ENCODE data around the gene ATP6V1G1. TPM values are rescaled to one million over a fixed set of nuclear protein-coding genes. Genes with fewer than 3 reads are reported as not detected.

ATP6V1G1 gene
- total RNA-seq, 1 experiment from 2014 or later: 143 TPM

DNA sequence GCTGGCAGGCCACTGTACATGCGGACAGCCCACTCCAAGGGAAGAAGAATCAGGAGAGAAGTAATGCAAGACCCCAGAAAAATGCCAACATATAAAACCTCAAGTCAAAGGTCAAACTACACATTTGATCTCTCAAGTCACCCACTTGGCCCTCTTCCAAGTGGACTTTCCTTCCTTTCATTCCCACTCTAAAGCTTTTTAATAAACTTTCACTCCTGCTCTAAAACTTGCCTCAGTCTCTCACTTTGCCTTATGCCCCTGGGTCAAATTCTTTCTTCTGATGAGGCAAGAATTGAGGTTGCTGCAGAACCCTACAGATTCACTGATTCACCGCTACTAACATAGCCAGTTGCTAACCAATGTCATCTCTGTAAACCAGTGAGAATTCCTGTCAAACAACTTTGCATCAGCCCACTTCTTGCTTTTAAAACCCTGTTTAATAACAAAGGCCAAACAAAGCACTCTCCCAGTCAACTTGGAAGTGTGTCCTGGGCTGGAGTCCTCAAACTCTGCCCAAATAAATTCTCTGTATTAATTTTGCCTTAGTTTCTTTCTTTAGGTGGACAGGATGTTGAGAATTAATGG is 6.9 kb upstream of the ATP6V1G1 start:
- no TSS peak for BruUV-seq (replicated peaks)
- Mint-ChIP-seq H3K4me1 (ENCODE audit: low read depth, unreplicated experiment) (no peaks in the 10 kb centered on the region), H3K4me3 (ENCODE audit: unreplicated experiment) (no peak overlapping the region), H3K9me3 (ENCODE audit: unreplicated experiment) (no peaks in the 10 kb centered on the region), H3K36me3 (ENCODE audit: insufficient read depth, unreplicated experiment) (no peaks in the 10 kb centered on the region), H3K27ac (ENCODE audit: unreplicated experiment) (no peak overlapping the region), H3K27me3 (ENCODE audit: insufficient read depth, unreplicated experiment) (no peaks in the 10 kb centered on the region)
- intact Hi-C loops (cut with micrococcal nuclease; ENCODE audit: unreplicated experiment): no loop called here
- Histone ChIP-seq H3K27me3 (replicated peaks; ENCODE audit: control insufficient read depth, insufficient read depth, low read length) (no peaks in the 10 kb centered on the region), H3K36me3 (ENCODE audit: control insufficient read depth, insufficient read depth, low read length) (no peaks in the 10 kb centered on the region), H3K4me1 (no peaks in the 10 kb centered on the region), H3K9me3 (no peaks in the 10 kb centered on the region), H3K4me3 (ENCODE audit: low read depth, low read length) (no peak overlapping the region)
- no peak for DNase-seq
- POLR2A ChIA-PET: no interaction called here
- TF ChIP-seq, protein P1, sequence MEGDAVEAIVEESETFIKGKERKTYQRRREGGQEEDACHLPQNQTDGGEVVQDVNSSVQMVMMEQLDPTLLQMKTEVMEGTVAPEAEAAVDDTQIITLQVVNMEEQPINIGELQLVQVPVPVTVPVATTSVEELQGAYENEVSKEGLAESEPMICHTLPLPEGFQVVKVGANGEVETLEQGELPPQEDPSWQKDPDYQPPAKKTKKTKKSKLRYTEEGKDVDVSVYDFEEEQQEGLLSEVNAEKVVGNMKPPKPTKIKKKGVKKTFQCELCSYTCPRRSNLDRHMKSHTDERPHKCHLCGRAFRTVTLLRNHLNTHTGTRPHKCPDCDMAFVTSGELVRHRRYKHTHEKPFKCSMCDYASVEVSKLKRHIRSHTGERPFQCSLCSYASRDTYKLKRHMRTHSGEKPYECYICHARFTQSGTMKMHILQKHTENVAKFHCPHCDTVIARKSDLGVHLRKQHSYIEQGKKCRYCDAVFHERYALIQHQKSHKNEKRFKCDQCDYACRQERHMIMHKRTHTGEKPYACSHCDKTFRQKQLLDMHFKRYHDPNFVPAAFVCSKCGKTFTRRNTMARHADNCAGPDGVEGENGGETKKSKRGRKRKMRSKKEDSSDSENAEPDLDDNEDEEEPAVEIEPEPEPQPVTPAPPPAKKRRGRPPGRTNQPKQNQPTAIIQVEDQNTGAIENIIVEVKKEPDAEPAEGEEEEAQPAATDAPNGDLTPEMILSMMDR (IDR thresholded peaks at IDR 0.05; ENCODE audit: insufficient read depth in 1 of 2, low read depth in 1 of 2, low read length in 1 of 2, severe bottlenecking in 1 of 2, unreplicated experiment in 1 of 2): no peak
- CTCF ChIA-PET: no interaction called here

DNA sequence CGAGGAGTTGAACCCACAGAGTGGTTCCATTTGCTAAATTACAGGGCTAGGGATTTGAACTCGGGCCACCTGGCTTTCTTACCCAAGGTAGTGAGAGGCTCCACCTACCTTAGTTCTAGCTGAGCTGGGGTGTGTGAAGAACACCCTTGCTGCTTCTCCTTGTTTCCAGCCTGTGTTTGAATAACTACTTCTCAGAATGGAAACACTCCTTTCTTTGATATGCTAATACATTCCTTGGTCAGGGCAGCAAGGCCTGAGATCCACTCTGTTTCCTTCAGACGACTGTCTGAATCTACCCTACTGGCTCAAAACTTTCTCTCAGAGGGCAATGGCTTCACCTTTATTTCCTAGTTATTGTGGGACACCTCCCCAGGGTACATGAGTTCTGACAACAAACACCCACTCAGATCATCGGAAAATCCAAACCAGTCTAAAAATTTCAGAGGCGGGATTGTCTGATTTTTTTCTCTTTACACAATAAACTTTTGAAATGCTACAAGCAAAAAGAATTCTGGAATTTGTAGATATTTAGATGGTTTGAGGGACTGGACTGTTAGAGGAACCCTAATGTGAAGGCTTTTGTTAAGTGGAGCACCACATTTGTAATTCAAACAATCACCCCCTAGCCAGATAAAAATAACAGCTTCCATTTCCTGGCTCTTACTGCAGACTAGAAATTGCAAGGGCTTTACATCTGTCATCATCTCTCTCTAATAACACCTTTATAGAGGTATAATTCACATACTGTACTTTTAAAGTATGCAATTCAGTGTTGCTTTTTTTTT is 4.0 kb upstream of the ATP6V1G1 start:
- Histone ChIP-seq H3K4me1 (no peaks in the 10 kb centered on the region; the same call in 1 of the 2 replicates), H3K27me3 (replicated peaks; ENCODE audit: control insufficient read depth, insufficient read depth, low read length) (no peaks in the 10 kb centered on the region), H3K9me3 (no peaks in the 10 kb centered on the region), H3K4me3 (ENCODE audit: low read depth, low read length) (no peak overlapping the region), H3K36me3 (ENCODE audit: control insufficient read depth, insufficient read depth, low read length) (0 out of 2 replicates have a peak, but pooled peaks cover 1% of the 10 kb centered on the region)
- H3K4me3 Mint-ChIP-seq (ENCODE audit: unreplicated experiment): no peak overlapping the region
- no TSS peak for BruUV-seq (replicated peaks)
- ChIA-PET POLR2A (no interaction called here), CTCF (no interaction called here)
- H3K36me3 Mint-ChIP-seq (ENCODE audit: insufficient read depth, unreplicated experiment): peaks cover 16% of the 10 kb centered on the region
- TF ChIP-seq, protein P1 (IDR thresholded peaks at IDR 0.05; ENCODE audit: insufficient read depth in 1 of 2, low read depth in 1 of 2, low read length in 1 of 2, severe bottlenecking in 1 of 2, unreplicated experiment in 1 of 2): no peak
- H3K9me3 Mint-ChIP-seq (ENCODE audit: unreplicated experiment): no peaks in the 10 kb centered on the region
- intact Hi-C loops (cut with micrococcal nuclease; ENCODE audit: unreplicated experiment): no loop called here
- no peaks in the 10 kb centered on the region for H3K27me3 Mint-ChIP-seq (ENCODE audit: insufficient read depth, unreplicated experiment)
- DNase-seq: no peak
- H3K4me1 Mint-ChIP-seq (ENCODE audit: low read depth, unreplicated experiment): peaks cover 9% of the 10 kb centered on the region
- H3K27ac Mint-ChIP-seq (ENCODE audit: unreplicated experiment): no peak overlapping the region

DNA sequence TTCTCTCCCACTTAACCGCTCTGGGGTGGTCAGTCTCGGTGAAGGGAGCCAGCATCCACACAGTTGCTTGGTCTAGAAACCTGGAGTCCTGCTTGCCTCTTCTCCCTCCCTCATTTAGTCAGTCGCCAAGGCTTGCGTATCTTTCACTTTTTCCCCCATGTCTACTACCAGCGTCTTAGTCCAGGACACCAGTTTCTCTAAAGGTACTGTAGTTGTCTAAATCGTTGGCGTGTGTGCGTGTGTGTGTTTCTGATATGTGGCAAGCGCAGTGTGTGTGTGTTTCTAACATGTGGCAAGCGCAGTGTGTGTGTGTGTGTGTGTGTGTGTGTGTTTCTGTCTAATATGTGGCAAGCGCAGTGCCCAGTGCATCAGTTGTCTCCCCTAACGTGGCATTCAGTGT is 641 bp downstream of the ATP6V1G1 start:
- intact Hi-C loops (cut with micrococcal nuclease; ENCODE audit: unreplicated experiment): loop anchor here (5.0 kb wide), 1 partner anchor 191 kb away; no protein-coding TSS in a partner anchor
- DNase-seq: no peak
- CTCF ChIA-PET: interaction anchor here (0.6 to 2.1 kb wide), 4 partner anchors 11 to 1201 kb away, joined by 3 to 13 read pairs (median 7); no protein-coding TSS in a partner anchor

More for the DNA sequence above, 641 bp downstream of the ATP6V1G1 start:
- Histone ChIP-seq H3K4me1 (peaks cover 17% of the 10 kb centered on the region), H3K36me3 (ENCODE audit: control insufficient read depth, insufficient read depth, low read length) (0 out of 2 replicates have a peak, but pooled peaks cover 1% of the 10 kb centered on the region), H3K4me3 (ENCODE audit: low read depth, low read length) (peak overlapping the region; percentile 96), H3K27me3 (replicated peaks; ENCODE audit: control insufficient read depth, insufficient read depth, low read length) (no peaks in the 10 kb centered on the region), H3K9me3 (no peaks in the 10 kb centered on the region)
- no TSS peak for BruUV-seq (replicated peaks)
- peak overlapping the region; percentile 93 for H3K4me3 Mint-ChIP-seq (ENCODE audit: unreplicated experiment)
- H3K27ac Mint-ChIP-seq (ENCODE audit: unreplicated experiment): peak overlapping the region; percentile 97
- TF ChIP-seq, protein P1 (IDR thresholded peaks at IDR 0.05; ENCODE audit: insufficient read depth in 1 of 2, low read depth in 1 of 2, low read length in 1 of 2, severe bottlenecking in 1 of 2, unreplicated experiment in 1 of 2): no peak
- POLR2A ChIA-PET: interaction anchor here (1.0 to 1.9 kb wide), 4 partner anchors 23 to 50 kb away, joined by 4 to 25 read pairs (median 8); partner anchors contain the start of gene TMEM268
- peaks cover 33% of the 10 kb centered on the region for H3K4me1 Mint-ChIP-seq (ENCODE audit: low read depth, unreplicated experiment)
- no peaks in the 10 kb centered on the region for H3K27me3 Mint-ChIP-seq (ENCODE audit: insufficient read depth, unreplicated experiment)
- H3K36me3 Mint-ChIP-seq (ENCODE audit: insufficient read depth, unreplicated experiment): peaks cover 31% of the 10 kb centered on the region
- H3K9me3 Mint-ChIP-seq (ENCODE audit: unreplicated experiment): no peaks in the 10 kb centered on the region
